ENCODE data around the gene SPTBN4.
"Not testable (repeated sequence)": the region's sequence is repeated elsewhere in the genome, so short reads cannot be mapped to it uniquely, and the experiment has no call there.

SPTBN4 gene

GRCh38 chr19:40530091-40530901, 63.5 kb downstream of the SPTBN4 start:
- no peak for DNase-seq (ENCODE audit: low read depth)

- no peak for DNase-seq (ENCODE audit: low read depth)
Measured at GRCh38 chr19:40533508-40533907, 66.7 kb downstream of the SPTBN4 start.

GRCh38 chr19:40534148-40534547, 67.3 kb downstream of the SPTBN4 start:
- DNase-seq (ENCODE audit: low read depth), result no peak

- no peak for DNase-seq (ENCODE audit: low read depth)
Measured at GRCh38 chr19:40539070-40539469, 72.3 kb downstream of the SPTBN4 start.

GRCh38 chr19:40542202-40542859, 75.5 kb downstream of the SPTBN4 start:
- DNase-seq (ENCODE audit: low read depth), result no peak

GRCh38 chr19:40543029-40543597, 76.3 kb downstream of the SPTBN4 start:
- no peak for DNase-seq (ENCODE audit: low read depth)

GRCh38 chr19:40546153-40546841, 79.5 kb downstream of the SPTBN4 start:
- DNase-seq (ENCODE audit: low read depth), result not testable (repeated sequence)

- not testable (repeated sequence) for DNase-seq (ENCODE audit: low read depth)
Measured at GRCh38 chr19:40547190-40547589, 80.4 kb downstream of the SPTBN4 start.

GRCh38 chr19:40547836-40548235, 81.0 kb downstream of the SPTBN4 start:
- DNase-seq (ENCODE audit: low read depth), result no peak

GRCh38 chr19:40549007-40549708, 82.4 kb downstream of the SPTBN4 start:
- peak; percentile 62 for DNase-seq (ENCODE audit: low read depth)

- DNase-seq (ENCODE audit: low read depth), result no peak
Measured at GRCh38 chr19:40550951-40551350, 84.2 kb downstream of the SPTBN4 start.

GRCh38 chr19:40552848-40553247, 86.0 kb downstream of the SPTBN4 start:
- DNase-seq (ENCODE audit: low read depth), result no peak

GRCh38 chr19:40553885-40554857, 87.4 kb downstream of the SPTBN4 start:
- no peak for DNase-seq (ENCODE audit: low read depth)

- no peak for DNase-seq (ENCODE audit: low read depth)
Measured at GRCh38 chr19:40555978-40556689, 89.3 kb downstream of the SPTBN4 start.

- DNase-seq (ENCODE audit: low read depth), result no peak
Measured at GRCh38 chr19:40556953-40557530, 90.2 kb downstream of the SPTBN4 start.

- DNase-seq (ENCODE audit: low read depth), result no peak
Measured at GRCh38 chr19:40559394-40559793, 92.6 kb downstream of the SPTBN4 start.

- no peak for DNase-seq (ENCODE audit: low read depth)
Measured at GRCh38 chr19:40560092-40560507, 93.3 kb downstream of the SPTBN4 start.

GRCh38 chr19:40561947-40562346, 95.1 kb downstream of the SPTBN4 start:
- no peak for DNase-seq (ENCODE audit: low read depth)

GRCh38 chr19:40564535-40564934, 97.7 kb downstream of the SPTBN4 start:
- DNase-seq (ENCODE audit: low read depth), result not testable (repeated sequence)

- DNase-seq (ENCODE audit: low read depth), result no peak
Measured at GRCh38 chr19:40565355-40565754, 98.6 kb downstream of the SPTBN4 start.

All from activated gamma-delta T cell treated with anti-CD3 and anti-CD28 coated beads, Interleukin-2, amount 50 U/mL, for 16 hours (primary cell).